Stimulated activated CD4-positive, alpha-beta T cell treated with anti-CD3 and anti-CD28 coated beads, Interleukin-4, amount 100 ng/mL, for 4 hours (primary cell): ENCODE data around the gene GARIN1A.
"Not testable (repeated sequence)": the region's sequence is repeated elsewhere in the genome, so short reads cannot be mapped to it uniquely, and the experiment has no call there.

Source experiments
- DNase-seq, 2 experiments: peaks; one replicate each; pipeline ENCODE4 v3.0.0-alpha.2; 2020

Gene GARIN1A

GRCh38 chr7:128671992-128672391 is at the start of gene GARIN1A:
GARIN1A (plus strand) TSS chr7:128672292; CDS start chr7:128672398, 106 bp downstream.
- DNase-seq = no peak

DNA sequence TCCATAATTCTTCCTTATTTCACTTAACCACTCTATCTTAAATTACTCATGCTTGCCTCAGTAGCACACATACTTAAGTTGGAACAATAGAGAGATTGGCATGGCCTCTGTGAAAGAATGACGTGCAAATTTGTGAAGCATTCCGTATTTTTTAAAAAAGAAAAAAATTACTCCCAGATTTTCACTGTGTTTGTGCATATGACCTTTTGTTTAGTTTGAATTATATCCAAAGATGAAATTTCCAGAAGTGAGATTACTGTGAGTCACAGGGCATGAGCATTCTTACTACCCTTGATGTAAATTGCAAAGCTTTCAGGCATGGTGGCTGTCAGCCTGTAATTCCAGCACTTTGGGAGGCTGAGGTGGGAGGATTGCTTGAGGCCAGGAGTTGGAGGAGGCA is 45.0 kb upstream of the GARIN1A start:
- DNase-seq = not testable (repeated sequence)

- not testable (repeated sequence) for DNase-seq
Measured at GRCh38 chr7:128633915-128634314, 38.2 kb upstream of the GARIN1A start.

- not testable (repeated sequence) for DNase-seq
Measured at GRCh38 chr7:128645206-128645605, 26.9 kb upstream of the GARIN1A start.

DNA sequence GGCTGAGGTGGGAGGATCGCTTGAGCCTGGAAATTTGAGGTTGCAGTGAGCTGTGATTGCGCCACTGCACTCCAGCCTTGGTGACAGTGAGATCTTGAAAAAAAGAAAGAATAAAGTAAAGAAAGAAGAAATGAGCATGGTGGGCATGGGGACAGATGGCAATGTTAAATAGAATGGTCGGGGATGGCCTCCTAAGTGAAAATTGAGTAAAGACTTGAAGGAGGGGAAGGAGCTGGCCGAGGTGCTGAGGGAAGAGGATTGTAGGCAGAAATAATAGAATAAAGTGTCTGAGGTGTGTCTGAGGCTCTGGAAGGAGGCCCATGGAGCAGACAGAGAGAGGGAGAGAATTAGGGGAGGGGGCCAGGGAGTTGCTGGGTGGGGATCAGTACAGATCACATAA is 26.2 kb upstream of the GARIN1A start:
- not testable (repeated sequence) for DNase-seq

DNA sequence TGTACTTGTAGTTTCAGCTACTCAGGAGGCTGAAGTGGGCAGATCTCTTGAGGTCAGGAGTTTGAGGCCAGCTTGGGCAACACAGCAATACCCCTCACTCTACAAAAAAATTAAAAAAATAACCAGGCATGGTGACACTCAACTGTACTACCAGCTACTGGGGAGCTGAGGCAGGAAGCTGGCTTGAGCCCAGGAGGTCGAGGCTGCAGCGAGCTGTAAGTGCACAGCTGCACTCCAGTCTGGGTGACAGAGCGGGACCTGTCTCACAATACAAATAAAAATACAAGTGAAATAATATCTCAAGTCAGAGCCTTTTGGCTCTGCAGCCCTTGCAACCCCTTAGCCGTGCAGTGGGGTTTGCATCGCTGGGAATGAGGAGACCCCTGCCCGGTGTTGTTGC is 25.2 kb upstream of the GARIN1A start:
- DNase-seq = not testable (repeated sequence)

- not testable (repeated sequence) for DNase-seq
Measured at GRCh38 chr7:128651096-128651495, 21.0 kb upstream of the GARIN1A start.

GRCh38 chr7:128652606-128653005 is 19.5 kb upstream of the GARIN1A start:
- DNase-seq = not testable (repeated sequence)

GRCh38 chr7:128653197-128653596 is 18.9 kb upstream of the GARIN1A start:
- DNase-seq = not testable (repeated sequence)

DNA sequence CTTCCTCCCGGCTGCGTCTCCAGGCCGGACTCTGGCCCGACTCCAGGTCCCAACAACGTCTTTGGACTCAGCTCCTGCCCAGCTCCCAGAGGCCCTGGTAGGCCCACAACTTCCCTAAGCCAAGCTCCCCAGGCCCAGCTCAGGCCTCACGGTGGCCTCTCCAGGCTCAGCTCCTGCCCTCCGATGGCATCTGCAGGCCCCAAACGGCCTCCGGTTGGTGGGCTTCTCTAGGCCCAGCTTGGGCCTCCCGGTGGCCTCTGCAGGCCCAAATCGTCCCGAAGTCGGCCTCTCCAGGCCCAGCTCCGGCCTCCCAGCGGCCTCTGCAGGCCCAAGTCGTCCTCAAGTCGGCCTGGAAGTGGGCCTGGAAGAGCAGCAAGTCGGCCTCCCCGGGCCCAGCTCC is 18.0 kb upstream of the GARIN1A start:
- DNase-seq = not testable (repeated sequence)

DNA sequence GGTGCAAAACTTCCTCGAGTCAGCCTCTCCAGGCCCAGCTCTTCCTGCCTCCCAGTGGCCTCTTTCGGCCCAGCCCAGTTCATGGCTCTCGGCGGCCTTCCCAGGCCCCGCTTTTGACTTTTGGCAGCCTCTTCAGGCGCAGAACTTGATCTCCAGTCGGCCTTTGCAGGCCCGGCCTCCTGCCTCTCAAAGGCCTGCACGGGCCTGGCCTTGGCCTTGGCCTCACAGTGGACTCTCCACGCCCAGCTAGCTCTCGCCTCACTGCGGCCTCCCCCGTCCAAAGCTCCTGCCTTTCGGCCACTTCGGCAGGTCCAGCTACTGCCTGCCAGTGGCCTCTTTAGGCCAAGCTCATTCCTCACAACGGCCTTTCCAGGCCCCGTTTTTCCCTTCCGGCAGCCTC is 17.6 kb upstream of the GARIN1A start:
- DNase-seq = not testable (repeated sequence)

GRCh38 chr7:128658428-128658827 is 13.7 kb upstream of the GARIN1A start:
- DNase-seq = not testable (repeated sequence)

GRCh38 chr7:128660596-128660995 is 11.5 kb upstream of the GARIN1A start:
- no peak for DNase-seq

- DNase-seq = no peak
Measured at GRCh38 chr7:128661446-128661845, 10.6 kb upstream of the GARIN1A start.

DNA sequence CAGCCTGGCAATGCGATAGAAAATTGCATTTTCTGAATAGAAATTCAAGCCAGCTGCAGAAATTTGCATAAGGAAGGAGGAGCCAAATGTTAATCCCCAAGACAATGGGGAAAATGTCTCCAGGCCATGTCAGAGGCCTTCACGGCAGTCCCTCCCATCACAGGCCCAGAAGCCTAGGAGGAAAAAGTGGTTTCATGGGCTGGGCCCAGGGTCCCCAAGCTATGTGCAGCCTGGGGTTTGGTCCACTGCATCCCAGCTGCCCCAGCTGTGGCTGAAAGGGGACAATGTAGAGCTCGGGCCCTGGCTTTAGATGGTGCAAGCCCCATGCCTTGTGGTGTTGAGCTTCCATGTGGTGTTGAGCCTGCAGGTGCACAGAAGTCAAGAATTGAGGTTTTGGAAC is 10.0 kb upstream of the GARIN1A start:
- no peak for DNase-seq

DNA sequence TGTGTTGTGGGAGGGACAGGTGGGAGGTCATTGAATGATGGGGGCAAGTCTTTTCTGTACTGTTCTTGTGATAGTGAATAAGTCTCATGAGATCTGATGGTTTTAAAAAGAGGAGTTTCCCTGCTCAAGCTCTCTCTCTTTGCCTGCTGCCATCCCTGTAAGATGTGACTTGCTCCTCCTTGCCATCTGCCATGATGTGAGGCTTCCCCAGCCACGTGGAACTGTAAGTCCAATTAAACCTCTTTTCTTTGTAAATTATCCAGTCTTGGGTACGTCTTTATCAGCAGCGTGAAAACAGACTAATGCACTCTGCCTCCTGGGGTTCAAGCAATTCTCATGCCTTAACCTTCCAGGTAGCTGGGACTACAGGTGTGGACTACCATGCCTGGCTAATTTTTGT is 8.9 kb upstream of the GARIN1A start:
- not testable (repeated sequence) for DNase-seq

GRCh38 chr7:128665057-128665456 is 7.0 kb upstream of the GARIN1A start:
- no peak for DNase-seq

DNA sequence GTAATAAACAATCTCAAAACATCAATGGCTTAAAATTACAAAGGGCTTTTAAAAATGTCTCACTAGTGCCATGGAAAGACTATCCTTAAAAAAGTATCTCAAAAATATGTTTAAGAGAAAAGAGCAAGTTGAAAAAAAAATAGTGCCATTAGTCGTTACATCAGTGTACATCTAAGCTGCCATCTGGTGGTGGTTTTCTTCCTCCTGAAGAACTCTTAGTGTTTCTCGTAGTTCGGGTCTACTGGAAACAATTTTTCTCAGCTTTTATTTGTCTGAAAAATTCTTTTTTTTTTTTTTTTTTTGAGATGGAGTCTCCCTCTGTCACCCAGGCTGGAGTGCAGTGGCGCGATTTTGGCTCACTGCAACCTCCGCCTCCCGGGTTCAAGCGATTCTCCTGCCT is 5.9 kb upstream of the GARIN1A start:
- DNase-seq = no peak

DNA sequence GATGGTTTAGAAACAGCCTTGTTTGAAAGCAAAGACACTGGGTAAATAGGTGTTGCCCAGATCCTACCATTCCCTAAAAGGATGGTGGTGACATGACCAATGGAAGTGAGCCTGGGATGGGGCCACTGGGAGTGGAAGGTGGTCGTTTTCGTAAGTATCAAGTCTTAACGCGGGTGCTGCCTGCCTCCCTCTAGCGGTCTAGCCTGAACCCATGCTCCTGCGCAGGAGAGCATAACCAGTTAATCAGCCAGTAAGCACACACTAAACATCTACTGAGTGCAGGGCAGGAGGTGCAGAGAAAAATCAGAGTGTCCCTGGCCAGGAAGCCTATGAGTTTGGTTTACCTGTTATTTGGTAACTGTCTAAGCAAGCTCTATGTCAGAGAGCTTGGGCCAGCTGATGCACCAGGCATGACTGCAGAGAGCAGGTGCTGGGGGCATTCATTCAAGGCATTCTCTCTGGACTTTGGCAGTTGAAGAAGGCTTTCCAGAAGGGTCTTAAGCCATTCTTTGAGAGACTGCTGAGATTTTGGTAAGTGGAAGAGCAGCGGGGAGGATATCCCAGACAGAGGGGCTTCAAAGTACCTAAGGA is 930 bp downstream of the GARIN1A start:
- DNase-seq = no peak

DNA sequence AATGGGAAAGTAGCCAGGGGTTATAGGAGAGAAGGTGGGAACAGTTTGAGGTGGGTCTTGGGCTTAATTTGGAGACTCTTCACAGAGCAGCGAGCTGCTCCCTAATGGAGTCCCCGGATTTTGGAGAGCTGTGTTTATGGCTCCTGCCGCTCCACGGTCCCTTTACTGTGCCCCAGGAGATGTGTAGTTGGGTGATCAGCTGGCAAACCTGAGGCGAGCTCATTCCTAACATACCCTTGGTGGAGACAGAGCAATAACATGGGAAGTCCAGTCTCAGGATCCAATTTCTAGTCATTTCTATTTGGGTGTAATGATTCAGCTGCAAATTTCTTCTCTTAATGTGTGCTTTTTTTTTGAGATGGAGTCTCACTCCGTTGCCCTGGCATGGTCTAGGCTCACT is 1.5 kb downstream of the GARIN1A start:
- no peak for DNase-seq

GRCh38 chr7:128676665-128677064 is 4.6 kb downstream of the GARIN1A start:
- no peak for DNase-seq

- DNase-seq = no peak
Measured at GRCh38 chr7:128679920-128680319, 7.8 kb downstream of the GARIN1A start.

- DNase-seq = no peak
Measured at GRCh38 chr7:128681794-128682537, 9.9 kb downstream of the GARIN1A start.

GRCh38 chr7:128683270-128683669 is 11.2 kb downstream of the GARIN1A start:
- DNase-seq = not testable (repeated sequence)

DNA sequence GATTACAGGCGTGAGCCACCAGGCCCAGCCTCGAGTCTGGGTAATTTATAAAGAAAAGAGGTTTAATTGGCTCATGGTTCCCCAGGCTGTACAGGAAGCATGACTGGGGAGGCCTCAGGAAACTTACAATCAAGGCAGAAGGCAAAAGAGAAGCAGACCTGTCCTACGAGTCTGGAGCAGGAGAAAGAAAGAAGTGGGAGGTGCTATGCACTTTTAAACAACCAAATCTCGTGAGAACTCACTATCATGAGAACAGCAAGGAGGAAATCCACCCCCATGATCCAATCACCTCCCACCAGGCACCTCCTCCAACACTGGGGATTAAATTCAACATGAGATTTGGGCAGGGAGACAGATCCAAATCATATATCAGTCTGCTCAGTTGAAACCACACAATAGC is 11.6 kb downstream of the GARIN1A start:
- DNase-seq = not testable (repeated sequence)
